ENCODE measurements around the gene TTC3. TPM values are rescaled to one million over a fixed set of nuclear protein-coding genes. Genes with fewer than 3 reads are reported as not detected.

The TTC3 gene
- polyA plus RNA-seq, 2 donors = 16.9 to 17.4 TPM

- Histone ChIP-seq H3K27me3 (ENCODE audit: control insufficient read depth in 1 of 2, insufficient read depth in 2 of 2, low read length in 2 of 2) (no peaks in the 10 kb centered on the region), H3K27ac (ENCODE audit: low read depth in 2 of 2, low read length in 1 of 2) (peak overlapping the region; percentile 99)
- 0 to 1% methylated on average over 53 to 54 of the region's 54 CpGs for WGBS, 2 donors
Observed at GRCh38 chr21:37072274-37072987, 623 bp upstream of the TTC3 start.

GRCh38 chr21:37073417-37074196, 553 bp downstream of the TTC3 start:
- Histone ChIP-seq H3K4me3 (ENCODE audit: low read depth in 1 of 2, low read length in 2 of 2) (peak overlapping the region; percentile 63 to 77), H3K36me3 (ENCODE audit: control insufficient read depth in 2 of 2, insufficient read depth in 2 of 2, low read length in 1 of 2) (no peaks in the 10 kb centered on the region), H3K9me3 (ENCODE audit: control insufficient read depth in 2 of 2, insufficient read depth in 1 of 2, low read depth in 1 of 2, low read length in 1 of 2) (no peaks in the 10 kb centered on the region), H3K27me3 (ENCODE audit: control insufficient read depth in 1 of 2, insufficient read depth in 2 of 2, low read length in 2 of 2) (no peaks in the 10 kb centered on the region), H3K4me1 (ENCODE audit: control insufficient read depth in 2 of 2, insufficient read depth in 2 of 2, low read length in 1 of 2) (no peaks in the 10 kb centered on the region), H3K27ac (ENCODE audit: low read depth in 2 of 2, low read length in 1 of 2) (peak overlapping the region; percentile 99)
- WGBS, 2 donors = 0 to 1% methylated on average over 66 to 70 of the region's 70 CpGs

More at GRCh38 chr21:37072274-37072987, 623 bp upstream of the TTC3 start:
- Histone ChIP-seq H3K9me3 (ENCODE audit: control insufficient read depth in 2 of 2, insufficient read depth in 1 of 2, low read depth in 1 of 2, low read length in 1 of 2) (no peaks in the 10 kb centered on the region), H3K4me1 (ENCODE audit: control insufficient read depth in 2 of 2, insufficient read depth in 2 of 2, low read length in 1 of 2) (no peaks in the 10 kb centered on the region), H3K36me3 (ENCODE audit: control insufficient read depth in 2 of 2, insufficient read depth in 2 of 2, low read length in 1 of 2) (no peaks in the 10 kb centered on the region), H3K4me3 (ENCODE audit: low read depth in 1 of 2, low read length in 2 of 2) (peak overlapping the region; percentile 63 to 77)

- 1 to 3% methylated on average over 13 of the region's 13 CpGs for WGBS, 2 donors
- H3K4me1 ChIP-seq (ENCODE audit: control insufficient read depth in 2 of 2, insufficient read depth in 2 of 2, low read length in 1 of 2) = no peaks in the 10 kb centered on the region
- H3K27me3 ChIP-seq (ENCODE audit: control insufficient read depth in 1 of 2, insufficient read depth in 2 of 2, low read length in 2 of 2) = no peaks in the 10 kb centered on the region
- no peaks in the 10 kb centered on the region for H3K9me3 ChIP-seq (ENCODE audit: control insufficient read depth in 2 of 2, insufficient read depth in 1 of 2, low read depth in 1 of 2, low read length in 1 of 2)
- H3K36me3 ChIP-seq (ENCODE audit: control insufficient read depth in 2 of 2, insufficient read depth in 2 of 2, low read length in 1 of 2) = no peaks in the 10 kb centered on the region
- peak overlapping the region; percentile 63 to 77 for H3K4me3 ChIP-seq (ENCODE audit: low read depth in 1 of 2, low read length in 2 of 2)
- peak overlapping the region in 1 of 2 donors; percentile 99 for H3K27ac ChIP-seq (ENCODE audit: low read depth in 2 of 2, low read length in 1 of 2)
Observed at GRCh38 chr21:37074197-37074510, 1.1 kb downstream of the TTC3 start.

GRCh38 chr21:37074546-37074945, 1.5 kb downstream of the TTC3 start:
- Histone ChIP-seq H3K27me3 (ENCODE audit: control insufficient read depth in 1 of 2, insufficient read depth in 2 of 2, low read length in 2 of 2) (no peaks in the 10 kb centered on the region), H3K36me3 (ENCODE audit: control insufficient read depth in 2 of 2, insufficient read depth in 2 of 2, low read length in 1 of 2) (no peaks in the 10 kb centered on the region), H3K4me3 (ENCODE audit: low read depth in 1 of 2, low read length in 2 of 2) (peak overlapping the region; percentile 63 to 77), H3K4me1 (ENCODE audit: control insufficient read depth in 2 of 2, insufficient read depth in 2 of 2, low read length in 1 of 2) (no peaks in the 10 kb centered on the region), H3K27ac (ENCODE audit: low read depth in 2 of 2, low read length in 1 of 2) (no peak overlapping the region), H3K9me3 (ENCODE audit: control insufficient read depth in 2 of 2, insufficient read depth in 1 of 2, low read depth in 1 of 2, low read length in 1 of 2) (no peaks in the 10 kb centered on the region)
- 22 to 30% methylated on average over 9 of the region's 9 CpGs for WGBS, 2 donors

- H3K27me3 ChIP-seq (ENCODE audit: control insufficient read depth in 1 of 2, insufficient read depth in 2 of 2, low read length in 2 of 2) = no peaks in the 10 kb centered on the region
- WGBS, 2 donors = 91 to 93% methylated on average over 4 of the region's 4 CpGs
- H3K4me1 ChIP-seq (ENCODE audit: control insufficient read depth in 2 of 2, insufficient read depth in 2 of 2, low read length in 1 of 2) = no peaks in the 10 kb centered on the region
- no peaks in the 10 kb centered on the region for H3K36me3 ChIP-seq (ENCODE audit: control insufficient read depth in 2 of 2, insufficient read depth in 2 of 2, low read length in 1 of 2)
- H3K9me3 ChIP-seq (ENCODE audit: control insufficient read depth in 2 of 2, insufficient read depth in 1 of 2, low read depth in 1 of 2, low read length in 1 of 2) = no peaks in the 10 kb centered on the region
- H3K27ac ChIP-seq (ENCODE audit: low read depth in 2 of 2, low read length in 1 of 2) = no peak overlapping the region
- H3K4me3 ChIP-seq (ENCODE audit: low read depth in 1 of 2, low read length in 2 of 2) = no peak overlapping the region
Observed at GRCh38 chr21:37075214-37075770, 2.2 kb downstream of the TTC3 start.

- no peak overlapping the region for H3K27ac ChIP-seq (ENCODE audit: low read depth in 2 of 2, low read length in 1 of 2)
- H3K4me1 ChIP-seq (ENCODE audit: control insufficient read depth in 2 of 2, insufficient read depth in 2 of 2, low read length in 1 of 2) = no peaks in the 10 kb centered on the region
- H3K9me3 ChIP-seq (ENCODE audit: control insufficient read depth in 2 of 2, insufficient read depth in 1 of 2, low read depth in 1 of 2, low read length in 1 of 2) = no peaks in the 10 kb centered on the region
- no peaks in the 10 kb centered on the region for H3K27me3 ChIP-seq (ENCODE audit: control insufficient read depth in 1 of 2, insufficient read depth in 2 of 2, low read length in 2 of 2)
- no peaks in the 10 kb centered on the region for H3K36me3 ChIP-seq (ENCODE audit: control insufficient read depth in 2 of 2, insufficient read depth in 2 of 2, low read length in 1 of 2)
- 97 to 98% methylated on average over 4 of the region's 4 CpGs for WGBS, 2 donors
- no peak overlapping the region for H3K4me3 ChIP-seq (ENCODE audit: low read depth in 1 of 2, low read length in 2 of 2)
Observed at GRCh38 chr21:37076087-37076850, 3.2 kb downstream of the TTC3 start.

- Histone ChIP-seq H3K27ac (ENCODE audit: low read depth in 2 of 2, low read length in 1 of 2) (no peak overlapping the region), H3K4me1 (ENCODE audit: control insufficient read depth in 2 of 2, insufficient read depth in 2 of 2, low read length in 1 of 2) (no peaks in the 10 kb centered on the region), H3K36me3 (ENCODE audit: control insufficient read depth in 2 of 2, insufficient read depth in 2 of 2, low read length in 1 of 2) (no peaks in the 10 kb centered on the region), H3K4me3 (ENCODE audit: low read depth in 1 of 2, low read length in 2 of 2) (no peak overlapping the region), H3K27me3 (ENCODE audit: control insufficient read depth in 1 of 2, insufficient read depth in 2 of 2, low read length in 2 of 2) (no peaks in the 10 kb centered on the region), H3K9me3 (ENCODE audit: control insufficient read depth in 2 of 2, insufficient read depth in 1 of 2, low read depth in 1 of 2, low read length in 1 of 2) (no peaks in the 10 kb centered on the region)
- 87 to 91% methylated on average over 1 of the region's 1 CpG for WGBS, 2 donors
Observed at GRCh38 chr21:37077403-37077802, 4.3 kb downstream of the TTC3 start.

GRCh38 chr21:37079211-37079824, 6.3 kb downstream of the TTC3 start:
- no peaks in the 10 kb centered on the region for H3K9me3 ChIP-seq (ENCODE audit: control insufficient read depth in 2 of 2, insufficient read depth in 1 of 2, low read depth in 1 of 2, low read length in 1 of 2)
- no peak overlapping the region for H3K27ac ChIP-seq (ENCODE audit: low read depth in 2 of 2, low read length in 1 of 2)
- 65 to 71% methylated on average over 6 of the region's 6 CpGs for WGBS, 2 donors
- no peaks in the 10 kb centered on the region for H3K4me1 ChIP-seq (ENCODE audit: control insufficient read depth in 2 of 2, insufficient read depth in 2 of 2, low read length in 1 of 2)
- no peaks in the 10 kb centered on the region for H3K36me3 ChIP-seq (ENCODE audit: control insufficient read depth in 2 of 2, insufficient read depth in 2 of 2, low read length in 1 of 2)
- H3K4me3 ChIP-seq (ENCODE audit: low read depth in 1 of 2, low read length in 2 of 2) = no peak overlapping the region
- H3K27me3 ChIP-seq (ENCODE audit: control insufficient read depth in 1 of 2, insufficient read depth in 2 of 2, low read length in 2 of 2) = no peaks in the 10 kb centered on the region

GRCh38 chr21:37082375-37082774, 9.3 kb downstream of the TTC3 start:
- Histone ChIP-seq H3K36me3 (ENCODE audit: control insufficient read depth in 2 of 2, insufficient read depth in 2 of 2, low read length in 1 of 2) (no peaks in the 10 kb centered on the region), H3K4me3 (ENCODE audit: low read depth in 1 of 2, low read length in 2 of 2) (no peak overlapping the region), H3K9me3 (ENCODE audit: control insufficient read depth in 2 of 2, insufficient read depth in 1 of 2, low read depth in 1 of 2, low read length in 1 of 2) (no peaks in the 10 kb centered on the region), H3K27me3 (ENCODE audit: control insufficient read depth in 1 of 2, insufficient read depth in 2 of 2, low read length in 2 of 2) (no peaks in the 10 kb centered on the region), H3K4me1 (ENCODE audit: control insufficient read depth in 2 of 2, insufficient read depth in 2 of 2, low read length in 1 of 2) (no peaks in the 10 kb centered on the region), H3K27ac (ENCODE audit: low read depth in 2 of 2, low read length in 1 of 2) (no peak overlapping the region)
- 60 to 71% methylated on average over 1 of the region's 1 CpG for WGBS, 2 donors
